Measurements from ENCODE around the gene HTRA3. TPM values are rescaled to one million over a fixed set of nuclear protein-coding genes. Genes with fewer than 3 reads are reported as not detected.

The HTRA3 gene
- total RNA-seq, 1 donor from 2014 or later = 1.6 TPM

DNA sequence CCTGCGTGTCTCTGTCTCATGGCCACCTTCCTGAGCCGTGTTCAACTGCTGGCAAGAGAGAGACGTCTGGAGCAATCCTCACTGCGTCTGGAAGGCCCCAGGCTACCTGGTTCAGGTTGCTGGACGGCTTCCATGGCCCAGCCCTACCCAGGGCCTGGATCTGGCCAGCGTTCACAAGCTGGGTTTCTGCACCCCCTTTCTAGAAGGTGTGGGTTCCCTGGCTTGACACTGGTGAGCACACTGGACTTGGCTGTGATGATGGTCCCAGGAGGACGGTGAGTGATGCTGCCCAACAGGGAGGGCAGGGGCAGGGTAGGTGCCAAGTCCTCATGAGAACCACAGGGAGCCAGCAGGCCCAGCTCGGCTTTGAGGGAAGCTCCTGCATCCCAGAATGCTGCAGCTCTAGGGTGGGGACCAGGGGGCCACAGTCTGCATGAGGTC lies 63.4 kb downstream of the HTRA3 start:
- Histone ChIP-seq H3K9ac (no peak overlapping the region), H3F3A (ENCODE audit: low read depth) (no peaks in the 10 kb centered on the region), H3K79me2 (ENCODE audit: low read depth) (no peaks in the 10 kb centered on the region), H2AFZ (replicated peaks) (no peak overlapping the region), H3K4me3 (no peak overlapping the region), H3K4me1 (no peaks in the 10 kb centered on the region), H3K36me3 (no peaks in the 10 kb centered on the region), H4K20me1 (ENCODE audit: low read depth) (no peaks in the 10 kb centered on the region), H3K4me2 (no peak overlapping the region), H3K27me3 (no peaks in the 10 kb centered on the region), H3K27ac (no peak overlapping the region), H3K9me3 (ENCODE audit: low read depth) (no peaks in the 10 kb centered on the region)
- peaks cover 4% of the 10 kb centered on the region for H3K27me3 Mint-ChIP-seq (ENCODE audit: insufficient read depth, low read depth)
- no peaks in the 10 kb centered on the region for H3K36me3 Mint-ChIP-seq
- no peak overlapping the region for H3K27ac Mint-ChIP-seq
- peaks cover 16% of the 10 kb centered on the region for H3K9me3 Mint-ChIP-seq
- TF ChIP-seq, protein P1, sequence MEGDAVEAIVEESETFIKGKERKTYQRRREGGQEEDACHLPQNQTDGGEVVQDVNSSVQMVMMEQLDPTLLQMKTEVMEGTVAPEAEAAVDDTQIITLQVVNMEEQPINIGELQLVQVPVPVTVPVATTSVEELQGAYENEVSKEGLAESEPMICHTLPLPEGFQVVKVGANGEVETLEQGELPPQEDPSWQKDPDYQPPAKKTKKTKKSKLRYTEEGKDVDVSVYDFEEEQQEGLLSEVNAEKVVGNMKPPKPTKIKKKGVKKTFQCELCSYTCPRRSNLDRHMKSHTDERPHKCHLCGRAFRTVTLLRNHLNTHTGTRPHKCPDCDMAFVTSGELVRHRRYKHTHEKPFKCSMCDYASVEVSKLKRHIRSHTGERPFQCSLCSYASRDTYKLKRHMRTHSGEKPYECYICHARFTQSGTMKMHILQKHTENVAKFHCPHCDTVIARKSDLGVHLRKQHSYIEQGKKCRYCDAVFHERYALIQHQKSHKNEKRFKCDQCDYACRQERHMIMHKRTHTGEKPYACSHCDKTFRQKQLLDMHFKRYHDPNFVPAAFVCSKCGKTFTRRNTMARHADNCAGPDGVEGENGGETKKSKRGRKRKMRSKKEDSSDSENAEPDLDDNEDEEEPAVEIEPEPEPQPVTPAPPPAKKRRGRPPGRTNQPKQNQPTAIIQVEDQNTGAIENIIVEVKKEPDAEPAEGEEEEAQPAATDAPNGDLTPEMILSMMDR (IDR thresholded peaks at IDR 0.05) = no peak
- TF ChIP-seq EZH2phosphoT487 (IDR thresholded peaks at IDR 0.05) (no peak), EZH2 (IDR thresholded peaks at IDR 0.05) (no peak)
- DNase-seq (ENCODE audit: low spot score) = no peak
- H3K4me1 Mint-ChIP-seq = no peaks in the 10 kb centered on the region
- H3K4me3 Mint-ChIP-seq = no peak overlapping the region

DNA sequence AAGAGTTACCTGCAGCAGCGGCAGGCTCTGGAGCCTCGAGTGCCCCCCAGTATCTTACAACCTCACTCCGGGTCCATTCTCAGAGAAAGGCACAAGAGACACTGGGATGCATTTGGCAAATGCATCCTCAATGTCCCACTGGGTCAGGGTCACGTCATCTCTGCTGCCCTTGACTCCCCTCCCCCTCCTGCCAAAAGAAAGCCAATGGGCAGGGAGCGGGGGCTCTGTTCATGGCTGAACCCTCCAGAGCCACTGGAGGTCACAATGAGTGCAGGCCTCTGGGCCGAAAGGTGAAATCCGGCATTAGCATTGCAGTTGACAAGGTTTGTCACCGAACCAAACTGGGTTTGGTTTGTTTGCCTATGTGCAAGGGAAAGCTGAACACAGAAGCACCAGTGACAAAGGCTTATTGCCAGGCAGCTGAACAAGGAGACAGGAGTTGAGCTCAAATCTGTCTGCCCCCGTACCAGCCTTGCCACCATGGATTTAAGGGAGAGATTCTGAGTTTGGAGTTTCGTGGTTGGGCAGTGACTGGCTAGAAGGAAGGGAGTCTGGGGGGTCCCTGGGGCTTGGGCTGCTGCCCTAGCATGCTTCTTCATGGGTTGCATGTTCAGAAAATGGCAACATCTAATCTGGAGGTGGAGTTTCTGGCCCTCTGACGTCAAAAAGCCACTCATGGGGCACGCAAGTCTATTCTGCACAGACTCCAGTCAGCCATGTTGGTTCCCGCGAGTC lies 64.3 kb downstream of the HTRA3 start:
- H3K9ac ChIP-seq = no peak overlapping the region
- no peaks in the 10 kb centered on the region for H4K20me1 ChIP-seq (ENCODE audit: low read depth)
- H3K36me3 ChIP-seq = no peaks in the 10 kb centered on the region
- H3K4me3 ChIP-seq = no peak overlapping the region
- H3K79me2 ChIP-seq (ENCODE audit: low read depth) = no peaks in the 10 kb centered on the region
- no peak overlapping the region for H3K27ac ChIP-seq
- DNase-seq (ENCODE audit: low spot score) = no peak
- Mint-ChIP-seq H3K27ac (no peak overlapping the region), H3K36me3 (no peaks in the 10 kb centered on the region), H3K27me3 (ENCODE audit: insufficient read depth, low read depth) (peaks cover 4% of the 10 kb centered on the region), H3K4me3 (no peak overlapping the region), H3K9me3 (peaks cover 20% of the 10 kb centered on the region), H3K4me1 (no peaks in the 10 kb centered on the region)
- no peak overlapping the region for H2AFZ ChIP-seq (replicated peaks)
- H3F3A ChIP-seq (ENCODE audit: low read depth) = no peaks in the 10 kb centered on the region
- H3K9me3 ChIP-seq (ENCODE audit: low read depth) = no peaks in the 10 kb centered on the region
- no peaks in the 10 kb centered on the region for H3K4me1 ChIP-seq
- no peak overlapping the region for H3K4me2 ChIP-seq
- TF ChIP-seq, protein P1 (IDR thresholded peaks at IDR 0.05) = no peak
- TF ChIP-seq EZH2 (IDR thresholded peaks at IDR 0.05) (no peak), EZH2phosphoT487 (IDR thresholded peaks at IDR 0.05) (no peak)
- no peaks in the 10 kb centered on the region for H3K27me3 ChIP-seq

DNA sequence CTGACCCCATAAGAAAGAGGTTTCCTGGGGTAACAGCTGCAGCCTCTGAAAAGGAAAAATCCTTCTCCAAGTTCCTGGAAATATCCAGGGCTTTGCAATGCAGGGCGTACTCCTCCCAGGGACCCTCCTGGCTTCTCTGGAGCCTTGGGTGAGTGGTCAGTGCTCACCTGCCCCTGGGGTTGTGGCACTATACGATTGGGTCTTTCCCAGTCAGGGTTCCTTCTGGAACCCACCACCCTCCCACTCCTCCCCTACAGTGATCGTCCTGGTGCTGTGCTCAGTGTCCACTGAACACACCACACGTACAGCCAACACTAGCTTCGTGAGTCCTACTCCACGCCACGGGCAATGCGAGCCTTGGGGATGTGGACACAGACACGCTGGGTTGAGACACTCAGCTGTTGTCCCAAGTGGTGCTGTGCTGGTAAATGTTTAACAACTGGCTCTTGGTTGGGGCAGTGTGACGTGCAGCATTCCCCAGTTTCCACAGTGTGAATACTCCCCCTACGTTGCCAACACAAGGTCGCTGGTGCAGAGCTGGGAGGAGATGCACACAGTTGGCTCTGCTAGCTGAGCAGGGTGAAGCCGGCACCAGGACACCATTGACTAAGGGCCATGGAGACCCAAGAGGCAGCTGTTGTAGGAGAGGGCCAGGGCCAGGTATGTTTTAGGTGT lies 65.4 kb downstream of the HTRA3 start:
- TF ChIP-seq EZH2 (IDR thresholded peaks at IDR 0.05) (no peak), EZH2phosphoT487 (IDR thresholded peaks at IDR 0.05) (no peak)
- TF ChIP-seq, protein P1 (IDR thresholded peaks at IDR 0.05) = no peak
- H3K9ac ChIP-seq = no peak overlapping the region
- DNase-seq (ENCODE audit: low spot score) = no peak
- H3K27ac Mint-ChIP-seq = no peak overlapping the region
- H3K79me2 ChIP-seq (ENCODE audit: low read depth) = no peaks in the 10 kb centered on the region
- H3K4me3 Mint-ChIP-seq = no peak overlapping the region
- no peaks in the 10 kb centered on the region for H3K27me3 ChIP-seq
- no peaks in the 10 kb centered on the region for H4K20me1 ChIP-seq (ENCODE audit: low read depth)
- H3K4me2 ChIP-seq = no peak overlapping the region
- no peak overlapping the region for H3K4me3 ChIP-seq
- H3K4me1 Mint-ChIP-seq = no peaks in the 10 kb centered on the region
- H3K27me3 Mint-ChIP-seq (ENCODE audit: insufficient read depth, low read depth) = peaks cover 4% of the 10 kb centered on the region
- no peak overlapping the region for H2AFZ ChIP-seq (replicated peaks)
- no peaks in the 10 kb centered on the region for H3K36me3 Mint-ChIP-seq
- H3K27ac ChIP-seq = no peak overlapping the region
- no peaks in the 10 kb centered on the region for H3F3A ChIP-seq (ENCODE audit: low read depth)
- H3K9me3 ChIP-seq (ENCODE audit: low read depth) = no peaks in the 10 kb centered on the region
- H3K36me3 ChIP-seq = no peaks in the 10 kb centered on the region
- peaks cover 20% of the 10 kb centered on the region for H3K9me3 Mint-ChIP-seq
- H3K4me1 ChIP-seq = no peaks in the 10 kb centered on the region

All from neural progenitor cell (in vitro differentiated cells).